HG03565 (cell line): ENCODE results near the gene PRIMPOL.
"Not testable (repeated sequence)": the region's sequence is repeated elsewhere in the genome, so short reads cannot be mapped to it uniquely, and the experiment has no call there.

ENCODE experiments used
- ATAC-seq: cut with Tn5 transposase; IDR thresholded peaks from one replicate; pipeline ENCODE4 v1.9.1; 2021; ENCODE audit warnings: mild to moderate bottlenecking, moderate library complexity; ENCODE audit not compliant: unreplicated experiment

The PRIMPOL gene

DNA sequence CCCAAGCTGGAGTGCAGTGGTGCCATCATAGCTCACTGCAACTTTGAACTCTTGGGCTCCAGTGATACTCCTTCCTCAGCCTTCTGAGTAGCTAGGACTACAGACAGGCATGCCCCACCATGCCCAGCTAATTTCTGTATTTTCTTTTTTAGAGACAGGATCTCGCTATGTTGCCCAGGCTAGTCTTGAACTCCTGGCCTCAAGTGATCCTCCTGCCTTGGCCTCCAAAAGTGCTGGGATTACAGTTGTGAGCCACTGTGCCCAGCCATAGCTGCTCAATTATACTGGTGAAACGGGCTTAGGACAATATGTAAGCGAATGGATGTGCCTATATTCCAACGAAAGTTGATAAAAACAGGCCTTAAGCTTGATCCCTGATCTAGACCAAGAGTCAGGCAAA is 13.4 kb upstream of the PRIMPOL start:
- no peak for ATAC-seq

DNA sequence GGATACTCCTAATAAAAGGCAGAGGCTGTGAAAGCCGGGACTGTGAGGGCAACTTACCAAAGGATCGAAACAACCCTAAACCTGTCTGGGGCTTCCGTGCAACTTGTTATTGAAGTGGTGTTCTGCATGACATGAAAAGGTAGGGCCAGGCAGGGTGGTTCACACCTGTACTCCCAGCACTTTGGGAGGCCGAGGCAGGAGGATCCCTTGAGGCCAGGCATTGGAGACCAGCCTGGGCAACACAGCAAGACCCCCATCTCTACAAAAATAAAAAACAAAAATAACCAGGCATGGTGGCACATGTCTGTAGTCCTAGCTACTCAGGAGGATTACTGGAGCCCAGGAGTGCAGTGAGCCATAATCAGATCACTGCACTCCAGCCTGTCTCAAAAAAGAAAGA is 12.6 kb upstream of the PRIMPOL start:
- no peak for ATAC-seq

DNA sequence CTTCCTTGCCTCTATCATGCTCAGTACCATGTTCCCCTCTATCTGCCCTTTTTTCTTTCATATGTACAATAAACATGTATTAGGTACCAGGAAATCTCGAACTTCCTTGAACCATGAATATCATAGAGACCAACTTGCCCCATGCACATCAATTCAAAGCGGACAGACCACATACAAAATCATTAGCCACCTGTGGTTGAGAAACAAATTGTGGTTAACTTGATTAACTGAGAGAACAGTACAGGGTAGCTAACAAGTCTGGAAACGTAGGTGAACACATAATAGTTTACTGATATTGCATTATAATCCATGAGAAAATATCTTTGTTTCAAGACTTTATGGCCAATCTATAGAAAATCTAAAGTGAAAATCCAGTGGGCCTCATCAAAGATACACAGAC is 8.5 kb upstream of the PRIMPOL start:
- ATAC-seq = peak; percentile 46

DNA sequence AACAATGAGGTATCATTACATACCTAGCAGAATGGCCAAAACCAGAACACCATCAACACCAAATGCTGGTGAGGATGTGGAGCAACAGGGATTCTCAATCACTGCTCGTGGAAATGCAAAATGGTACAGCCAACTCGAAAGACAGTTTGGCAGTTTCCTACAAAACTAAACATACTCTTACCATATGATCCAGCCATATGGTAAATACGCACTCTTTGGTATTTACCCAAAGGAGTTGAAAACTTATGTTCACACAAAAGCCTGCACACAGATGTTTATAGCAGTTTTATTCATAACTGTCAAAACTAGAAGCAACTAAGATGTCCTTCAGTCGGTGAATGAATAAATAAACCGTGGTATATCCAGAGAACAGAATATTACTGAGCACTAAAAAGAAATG is 8.1 kb upstream of the PRIMPOL start:
- no peak for ATAC-seq

DNA sequence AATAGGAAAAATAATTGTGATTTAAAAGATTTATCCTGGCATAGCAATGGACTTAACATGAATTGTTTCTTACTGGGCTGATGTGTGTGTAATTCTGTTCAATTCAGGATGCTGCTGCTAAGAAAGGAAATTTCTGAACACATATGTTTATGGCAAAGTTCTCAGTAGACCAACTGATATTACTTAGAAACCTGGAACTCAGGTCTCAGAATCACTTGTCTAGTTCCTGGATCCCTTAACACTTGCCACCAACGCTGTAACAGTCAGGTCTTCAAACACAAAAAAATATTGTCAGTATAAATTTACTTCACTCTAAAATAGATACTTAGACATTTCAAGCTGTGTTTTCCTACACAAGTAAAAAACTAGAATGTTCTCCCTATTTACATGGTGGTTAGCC is 5.8 kb upstream of the PRIMPOL start:
- no peak for ATAC-seq

DNA sequence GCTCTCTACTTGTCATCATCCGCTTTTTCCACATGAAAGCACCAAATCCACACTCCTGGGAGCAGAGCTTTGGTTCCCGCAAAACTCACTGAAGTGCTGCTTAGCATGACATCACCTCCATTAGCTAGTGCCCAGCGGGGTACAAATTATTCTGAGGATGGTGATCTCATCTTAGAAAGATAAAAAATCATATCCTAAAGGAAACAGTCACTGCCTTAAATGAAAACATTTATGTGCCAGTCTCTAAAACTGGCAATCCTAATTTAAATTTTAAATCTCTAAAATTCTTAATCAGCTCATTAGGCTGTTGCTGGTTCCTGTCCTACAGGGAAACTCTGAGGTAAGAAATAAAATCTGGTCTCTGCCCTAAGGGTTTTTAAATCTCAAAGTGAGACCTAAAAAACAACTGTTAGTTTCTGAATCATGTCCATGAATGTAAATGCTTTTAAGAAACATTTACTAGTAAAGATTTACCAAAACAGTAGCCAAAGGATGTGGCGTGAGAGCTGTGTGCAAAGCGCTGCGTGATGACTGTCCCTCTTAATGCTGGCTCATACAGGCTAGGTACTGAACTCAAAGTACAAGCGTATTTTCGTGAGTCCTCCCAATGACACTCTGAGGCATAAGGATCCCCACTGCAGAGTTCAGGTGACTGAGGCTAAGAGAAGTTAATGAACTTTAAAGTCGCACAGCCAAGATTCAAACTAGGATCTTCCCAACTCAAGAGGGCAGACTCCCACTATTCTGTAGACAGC is 4.8 kb upstream of the PRIMPOL start:
- no peak for ATAC-seq

DNA sequence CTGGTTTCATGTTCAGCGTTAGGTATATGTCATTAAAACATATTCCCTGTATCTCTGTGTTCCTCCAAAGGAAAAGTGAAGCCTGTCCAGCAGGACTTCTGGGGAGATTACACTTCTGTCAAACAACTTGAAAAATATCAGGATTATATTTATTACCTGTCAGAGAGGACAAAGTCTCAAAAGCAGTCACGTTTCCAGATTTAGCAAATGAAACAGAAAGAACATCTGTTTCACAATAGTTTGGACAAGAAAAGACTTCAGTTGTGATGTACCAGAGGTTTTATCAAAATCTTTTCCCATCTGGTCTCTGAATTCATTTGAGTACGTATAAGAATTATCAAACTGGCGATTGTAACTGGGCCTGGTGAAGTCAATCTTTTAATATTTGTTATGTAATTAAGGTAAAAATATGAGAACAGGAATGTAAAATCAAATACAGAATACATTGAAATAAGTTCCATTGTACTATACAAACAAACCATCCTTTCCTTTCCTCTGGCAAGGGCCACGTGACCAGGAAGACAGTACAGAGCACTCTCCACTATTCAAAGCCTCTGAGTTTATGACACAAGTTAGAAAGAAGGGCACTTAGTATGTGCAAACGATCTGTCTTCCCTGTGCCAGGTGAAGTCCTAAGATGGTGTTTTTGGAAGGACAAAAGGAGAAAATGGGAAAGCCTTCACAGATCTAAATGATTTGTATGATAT is 3.5 kb upstream of the PRIMPOL start:
- no peak for ATAC-seq

DNA sequence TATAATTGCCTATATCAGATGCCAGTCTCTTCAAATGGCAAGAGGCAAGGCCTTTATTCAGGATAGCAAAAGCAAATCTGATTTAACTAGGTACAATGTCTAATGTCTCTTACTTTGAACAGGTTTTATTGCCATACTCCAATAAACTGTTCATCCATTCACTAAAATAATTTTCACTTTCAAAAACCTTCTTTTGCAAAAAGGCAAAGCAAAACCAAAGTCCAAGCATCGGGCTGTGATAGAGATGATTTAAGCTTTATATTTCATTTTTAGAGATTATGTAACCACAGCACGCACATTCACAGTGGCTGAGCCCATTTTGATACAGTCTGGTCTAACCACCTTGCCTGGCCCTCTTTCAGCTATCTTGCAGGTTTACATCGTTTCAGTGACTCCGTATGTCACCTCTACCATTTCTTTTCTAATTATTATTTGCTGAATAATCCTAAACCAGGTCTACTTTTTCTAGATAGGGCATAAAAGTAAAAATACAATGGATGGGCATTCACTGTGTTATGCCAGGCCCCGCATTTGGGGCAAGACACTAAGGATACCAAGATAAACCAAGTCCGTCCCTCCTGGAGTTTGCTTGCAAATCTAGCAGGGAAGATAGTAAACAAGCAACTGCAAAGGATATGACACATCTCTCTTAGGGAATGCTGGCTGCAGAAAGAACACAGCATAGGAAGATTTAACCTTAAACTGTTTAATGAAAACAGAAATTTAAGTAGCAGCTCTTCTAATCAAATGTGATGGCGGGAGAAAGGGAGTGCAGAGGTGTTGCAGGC is 2.1 kb upstream of the PRIMPOL start:
- ATAC-seq = no peak

DNA sequence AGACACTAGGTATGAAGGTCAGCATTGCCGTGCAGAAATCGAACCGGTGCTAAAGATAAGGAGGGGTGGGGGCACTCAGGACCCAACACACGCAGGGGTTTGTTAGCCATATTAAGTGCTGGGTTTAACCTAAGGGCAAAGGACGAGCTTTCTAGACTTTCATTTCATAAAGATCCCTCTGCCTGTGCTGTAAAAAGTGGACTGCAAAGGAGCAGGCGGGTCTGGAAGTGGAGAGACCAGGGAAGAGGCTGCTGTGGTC is 1.6 kb upstream of the PRIMPOL start:
- no peak for ATAC-seq

DNA sequence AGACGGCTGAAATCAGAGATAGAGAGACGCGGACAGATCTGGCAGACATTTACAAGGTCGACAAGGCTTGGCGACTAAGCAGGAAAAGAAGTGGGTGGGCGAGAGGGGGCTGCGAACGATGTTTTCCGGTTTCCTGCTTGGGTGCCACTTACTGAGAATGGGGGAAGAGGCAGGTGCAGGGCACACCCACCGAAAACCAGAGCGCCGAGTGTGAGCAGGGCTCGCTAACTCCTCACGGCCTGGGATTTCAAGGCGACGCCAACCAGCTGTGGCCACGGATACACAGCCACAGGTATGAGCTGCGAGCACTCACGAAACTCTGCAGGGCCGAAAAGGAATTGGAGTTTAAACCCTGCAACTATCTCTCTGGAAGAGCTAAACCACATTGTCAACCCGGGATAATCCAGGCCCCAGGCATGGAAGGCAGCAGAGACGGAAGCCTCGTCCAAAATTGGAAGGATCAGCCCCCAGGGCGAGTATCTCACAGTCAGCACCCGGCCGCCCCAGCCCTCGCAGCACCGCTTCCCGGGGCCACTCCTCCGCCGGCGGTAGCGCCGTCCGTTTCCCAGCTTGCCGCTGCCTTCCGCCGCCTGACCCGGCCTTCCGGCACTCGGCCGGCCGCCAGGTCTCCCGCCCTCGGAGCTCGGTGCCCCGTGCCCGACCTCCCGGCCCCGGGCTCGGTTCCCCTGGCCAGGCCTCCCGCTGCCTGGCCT is 1.1 kb upstream of the PRIMPOL start:
- no peak for ATAC-seq

DNA sequence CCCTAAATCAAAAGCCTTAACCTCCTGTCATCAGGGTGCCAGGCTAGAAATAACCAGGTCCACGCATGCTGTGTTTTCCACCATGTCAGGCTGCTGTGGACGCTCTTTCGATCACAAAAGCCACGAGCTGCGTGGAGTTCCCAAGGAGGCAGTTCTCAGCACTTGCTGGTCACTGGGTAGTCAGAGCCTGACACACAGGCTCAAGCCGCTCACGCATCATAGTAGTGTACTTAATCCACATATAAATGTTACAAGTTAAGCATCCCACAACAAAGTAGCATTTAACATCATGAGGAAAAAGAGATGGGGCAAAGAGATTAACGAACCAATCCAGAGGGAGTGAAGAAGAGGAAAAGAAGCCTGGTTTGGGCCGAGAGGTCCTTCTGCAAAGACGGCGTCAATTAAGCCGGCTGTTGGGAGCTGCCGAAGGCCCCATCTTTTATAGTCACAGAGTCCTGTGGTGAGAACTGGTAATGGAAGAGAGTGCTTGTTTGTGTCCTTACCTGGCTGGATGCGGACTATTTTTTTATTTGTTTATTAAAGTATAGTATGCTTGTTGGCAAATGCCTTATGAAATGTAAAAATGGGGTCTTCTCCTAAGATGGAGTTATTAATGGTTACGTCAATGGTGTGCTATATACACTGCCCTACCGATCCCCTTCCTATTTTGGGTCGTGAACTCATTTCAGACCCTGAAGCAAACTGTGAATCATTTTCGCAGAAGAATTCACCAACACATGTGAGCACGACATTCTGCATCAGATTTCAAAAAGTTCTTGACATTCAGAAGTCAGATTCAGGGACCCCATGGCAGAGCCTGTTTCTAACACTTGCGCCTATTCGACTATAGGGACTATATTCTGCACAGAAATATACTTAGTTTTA is 675 bp downstream of the PRIMPOL start:
- ATAC-seq = peak; percentile 6

DNA sequence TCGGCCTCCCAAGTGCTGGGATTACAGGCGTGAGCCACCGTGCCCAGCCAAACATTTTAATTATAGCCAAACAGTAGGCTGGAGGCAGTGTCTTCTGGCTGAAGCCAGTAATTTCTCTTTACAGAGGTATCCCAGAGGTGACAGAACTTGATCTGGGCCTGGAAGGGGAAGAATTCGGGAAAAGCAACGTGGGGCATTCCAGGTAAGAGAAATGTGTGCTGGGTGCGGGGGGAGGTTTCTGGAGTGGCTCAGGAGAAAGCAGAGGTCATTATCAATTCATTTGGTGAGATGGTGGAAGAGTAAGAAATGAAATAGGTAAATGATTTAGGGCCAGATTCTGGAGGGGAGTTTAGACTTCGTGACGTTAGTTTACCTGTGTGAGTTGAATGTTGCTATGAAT is 2.4 kb downstream of the PRIMPOL start:
- ATAC-seq = no peak

DNA sequence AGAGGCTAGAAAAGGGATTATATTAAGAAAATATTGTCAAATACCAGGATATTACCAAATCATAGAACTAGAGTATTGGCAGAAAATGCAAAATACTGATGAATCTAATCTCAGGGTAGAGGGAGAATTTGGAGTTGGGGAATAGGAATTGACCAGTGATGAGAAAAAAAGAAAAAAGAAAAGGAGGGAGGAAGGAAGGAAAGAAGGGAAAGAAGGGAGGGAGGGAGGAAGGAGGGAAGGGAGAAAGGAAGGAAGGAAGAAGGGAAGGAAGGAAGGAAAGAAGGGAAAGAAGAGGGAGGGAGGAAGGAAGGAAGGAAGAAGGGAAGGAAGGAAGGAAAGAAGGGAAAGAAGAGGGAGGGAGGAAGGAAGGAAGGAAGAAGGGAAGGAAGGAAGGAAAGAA is 3.1 kb downstream of the PRIMPOL start:
- ATAC-seq = not testable (repeated sequence)

DNA sequence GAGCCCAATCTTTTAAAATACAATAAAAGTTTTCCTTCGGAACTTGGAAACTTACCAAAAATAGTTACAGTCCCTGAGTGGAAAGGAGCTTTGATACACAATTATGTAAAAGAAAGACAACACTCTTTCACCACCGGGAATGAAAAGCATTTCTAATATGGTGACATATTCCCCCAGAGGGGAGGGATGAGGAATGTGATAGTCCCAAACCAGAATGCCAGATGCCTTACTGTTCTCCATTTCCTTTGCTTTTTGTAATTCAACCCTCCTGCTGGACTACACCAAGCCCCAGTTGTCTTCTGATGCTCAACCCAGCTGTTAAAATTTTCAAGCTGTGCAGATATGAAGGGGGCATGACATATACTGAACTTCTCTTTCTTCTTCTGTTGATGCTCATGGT is 4.1 kb downstream of the PRIMPOL start:
- no peak for ATAC-seq

DNA sequence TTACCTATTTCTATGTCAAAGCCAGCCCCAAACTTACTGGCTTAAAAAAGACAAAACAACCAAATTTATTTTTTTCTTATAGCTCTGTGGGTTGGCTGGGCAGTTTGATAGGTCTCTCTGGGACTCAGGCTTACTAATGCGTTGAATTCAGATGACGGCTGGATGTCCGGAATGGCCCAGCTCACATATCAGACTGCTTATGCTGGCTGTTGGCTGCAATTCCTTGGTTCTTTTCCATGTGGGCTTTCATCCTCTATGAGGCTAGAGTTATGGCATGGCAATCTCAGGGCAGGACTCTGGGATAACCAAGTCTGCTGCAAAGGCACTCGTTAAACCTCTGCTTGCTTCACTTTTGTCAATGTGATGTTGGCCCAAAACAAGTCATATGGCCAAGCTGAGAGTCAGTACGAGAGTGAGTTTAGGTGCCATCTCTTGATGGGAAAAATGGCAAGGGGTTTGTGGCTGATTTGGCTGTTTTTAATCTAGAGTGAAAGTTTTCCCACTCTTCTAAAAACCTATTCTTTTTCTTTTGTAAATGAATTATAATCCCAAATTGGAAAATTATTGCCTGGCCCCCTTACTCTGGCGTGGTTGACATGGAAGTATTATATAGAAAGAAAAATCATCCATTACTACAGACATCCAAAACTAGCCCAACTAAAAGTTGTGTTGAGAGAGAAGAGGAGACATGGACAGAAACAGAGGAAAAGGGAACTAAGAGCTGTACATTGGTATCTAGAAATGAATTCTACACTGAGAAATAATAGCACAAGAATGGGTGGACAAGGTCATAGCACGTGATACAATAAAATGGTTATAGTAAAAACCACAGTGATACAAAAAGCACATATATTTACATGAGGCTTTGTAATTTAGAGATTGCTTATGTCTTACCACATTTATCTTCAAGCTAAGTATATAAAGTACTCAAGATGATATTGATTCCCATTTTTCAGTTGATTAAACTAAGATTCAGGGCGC is 6.6 kb downstream of the PRIMPOL start:
- no peak for ATAC-seq

DNA sequence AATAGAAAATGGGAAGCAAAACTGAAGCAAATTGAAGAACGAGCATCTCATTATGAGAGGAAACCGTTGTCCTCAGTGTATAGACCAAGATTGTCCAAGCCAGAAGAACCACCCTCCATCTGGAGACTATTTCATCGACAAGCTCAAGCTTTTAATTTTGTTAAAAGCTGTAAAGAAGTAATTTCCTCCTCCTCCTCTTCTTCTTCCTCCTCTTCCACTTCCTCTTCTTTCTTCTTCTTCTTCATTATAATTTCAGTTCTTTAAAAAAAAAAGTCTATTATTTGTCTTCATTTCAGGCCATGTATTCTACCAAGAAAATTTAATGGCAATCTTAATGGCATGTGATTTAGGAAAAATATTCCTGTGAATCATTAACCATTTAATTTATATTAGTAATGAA is 7.6 kb downstream of the PRIMPOL start:
- ATAC-seq = no peak

DNA sequence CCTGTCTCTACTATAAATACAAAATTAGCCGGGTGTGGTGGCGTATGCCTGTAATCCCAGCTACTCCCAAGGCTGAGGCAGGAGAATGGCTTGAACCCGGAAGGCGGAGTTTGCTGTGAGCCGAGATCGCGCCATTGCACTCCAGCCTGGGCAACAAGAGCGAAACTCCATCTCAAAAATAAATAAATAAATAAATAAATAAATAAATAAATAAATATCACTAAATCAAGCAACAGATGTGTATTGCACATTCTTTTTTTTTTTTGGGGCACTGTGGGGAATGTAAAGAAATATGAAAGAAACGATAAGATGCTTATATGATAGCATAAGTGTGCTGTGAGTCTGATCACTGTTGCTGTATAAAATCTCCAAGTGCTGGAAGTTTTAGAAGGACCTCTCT is 8.3 kb downstream of the PRIMPOL start:
- not testable (repeated sequence) for ATAC-seq

DNA sequence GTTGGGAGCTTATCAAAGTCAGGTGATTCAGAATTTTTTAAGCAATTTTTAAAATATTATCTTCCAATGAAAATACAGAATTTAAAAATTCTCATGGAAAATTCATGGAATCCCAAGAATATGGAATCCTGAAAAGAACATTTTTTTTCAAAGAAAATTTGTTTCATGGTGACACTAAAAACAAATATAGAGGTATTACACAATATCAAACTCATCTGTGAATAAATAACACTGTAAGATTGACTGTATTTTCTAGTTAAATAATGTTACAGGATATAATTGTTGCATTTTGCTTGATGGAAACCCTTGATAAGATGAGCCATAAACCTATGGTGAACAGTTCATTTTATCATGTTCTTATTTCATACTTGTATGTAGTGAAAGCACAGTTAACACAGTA is 11.4 kb downstream of the PRIMPOL start:
- no peak for ATAC-seq

DNA sequence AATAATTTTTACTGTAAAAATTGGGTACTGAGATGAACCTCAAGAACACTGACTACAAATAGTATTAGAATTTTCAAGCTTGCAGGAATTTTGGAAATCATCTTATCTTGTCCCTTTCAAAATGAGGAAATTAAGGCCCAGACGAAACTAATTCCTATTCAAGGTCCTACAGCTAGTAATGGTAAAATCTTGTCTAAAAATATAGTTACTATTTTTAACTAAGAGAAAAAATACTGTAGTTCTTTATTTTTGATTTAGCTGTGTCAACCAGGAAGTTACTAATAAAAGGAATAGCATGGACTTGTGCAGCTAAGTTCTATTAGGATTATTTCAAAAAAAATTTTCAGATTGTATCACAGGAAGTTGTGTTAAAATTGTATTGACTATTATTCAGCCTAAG is 12.7 kb downstream of the PRIMPOL start:
- no peak for ATAC-seq
